ENCODE data around the gene FAM120A. TPM values are rescaled to one million over a fixed set of nuclear protein-coding genes. Genes with fewer than 3 reads are reported as not detected.

The FAM120A gene
- polyA plus RNA-seq, 1 experiment, result 89.4 TPM

DNA sequence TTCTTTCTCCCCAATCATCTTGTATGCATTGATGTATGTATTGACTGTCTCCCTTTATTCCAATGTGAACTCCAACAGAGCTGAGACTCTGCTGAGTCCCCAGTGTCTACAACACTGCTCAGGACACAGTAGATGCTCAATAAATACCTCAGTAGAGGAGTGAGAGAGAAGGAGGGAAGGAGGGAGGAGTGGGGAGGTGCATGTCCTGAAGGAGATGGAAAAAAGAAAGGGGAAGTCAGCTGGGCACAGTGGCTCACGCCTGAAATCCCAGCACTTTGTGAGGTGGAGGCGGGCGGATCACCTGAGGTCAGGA lies 122.0 kb downstream of the FAM120A start:
- TF ChIP-seq, protein P1, sequence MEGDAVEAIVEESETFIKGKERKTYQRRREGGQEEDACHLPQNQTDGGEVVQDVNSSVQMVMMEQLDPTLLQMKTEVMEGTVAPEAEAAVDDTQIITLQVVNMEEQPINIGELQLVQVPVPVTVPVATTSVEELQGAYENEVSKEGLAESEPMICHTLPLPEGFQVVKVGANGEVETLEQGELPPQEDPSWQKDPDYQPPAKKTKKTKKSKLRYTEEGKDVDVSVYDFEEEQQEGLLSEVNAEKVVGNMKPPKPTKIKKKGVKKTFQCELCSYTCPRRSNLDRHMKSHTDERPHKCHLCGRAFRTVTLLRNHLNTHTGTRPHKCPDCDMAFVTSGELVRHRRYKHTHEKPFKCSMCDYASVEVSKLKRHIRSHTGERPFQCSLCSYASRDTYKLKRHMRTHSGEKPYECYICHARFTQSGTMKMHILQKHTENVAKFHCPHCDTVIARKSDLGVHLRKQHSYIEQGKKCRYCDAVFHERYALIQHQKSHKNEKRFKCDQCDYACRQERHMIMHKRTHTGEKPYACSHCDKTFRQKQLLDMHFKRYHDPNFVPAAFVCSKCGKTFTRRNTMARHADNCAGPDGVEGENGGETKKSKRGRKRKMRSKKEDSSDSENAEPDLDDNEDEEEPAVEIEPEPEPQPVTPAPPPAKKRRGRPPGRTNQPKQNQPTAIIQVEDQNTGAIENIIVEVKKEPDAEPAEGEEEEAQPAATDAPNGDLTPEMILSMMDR (IDR thresholded peaks at IDR 0.05; ENCODE audit: insufficient read depth, low read depth, low read length), result no peak
- no peaks in the 10 kb centered on the region; the same call in 1 of the 2 replicates for H3K36me3 ChIP-seq (ENCODE audit: control insufficient read depth, insufficient read depth, low read length)
- CTCF ChIA-PET, result no interaction called here
- DNase-seq (ENCODE audit: low read depth), result no peak
- H3K4me3 ChIP-seq (ENCODE audit: low read depth, low read length), result no peak overlapping the region
- POLR2A ChIA-PET, result no interaction called here
- H3K27me3 ChIP-seq (ENCODE audit: control insufficient read depth, insufficient read depth, low read length), result no peaks in the 10 kb centered on the region

DNA sequence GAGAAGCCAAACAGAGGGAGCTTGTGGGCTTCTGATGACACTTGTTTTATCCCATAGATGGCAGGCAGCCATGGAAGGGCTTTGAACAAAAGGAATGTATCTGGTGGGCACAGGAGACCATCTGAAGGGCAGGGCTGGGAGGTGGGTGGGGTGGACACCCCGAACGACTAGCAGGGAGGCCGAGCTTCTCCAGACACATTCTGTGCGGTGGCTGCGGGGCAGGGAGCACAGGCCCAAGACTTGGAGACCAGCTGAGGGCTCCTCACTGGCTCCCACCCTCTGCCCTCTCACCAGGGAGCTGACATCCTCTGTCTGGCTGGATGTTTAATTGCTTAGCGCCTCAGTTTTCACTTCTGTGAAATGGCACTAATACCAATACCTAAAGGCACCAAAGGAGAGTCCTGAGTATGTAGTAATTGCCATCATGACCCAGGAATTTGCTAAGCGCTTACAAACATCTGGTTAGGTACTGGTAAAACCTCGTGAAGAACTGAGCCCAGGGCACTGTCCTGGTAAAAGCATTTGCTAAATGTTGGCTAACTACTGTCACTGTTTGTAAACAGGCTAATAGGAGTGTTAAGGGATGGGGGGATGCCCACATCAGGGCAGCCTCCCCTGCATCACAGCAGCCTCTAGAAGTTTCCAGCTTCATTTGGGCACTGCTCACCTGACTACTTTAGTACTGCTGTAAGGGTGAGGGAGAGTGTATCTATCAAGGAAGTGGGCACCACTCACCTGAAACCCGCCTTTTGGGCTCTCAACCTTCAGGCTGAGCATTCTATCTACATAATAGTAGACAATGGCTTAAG lies 122.8 kb downstream of the FAM120A start:
- H3K4me3 ChIP-seq (ENCODE audit: low read depth, low read length), result no peak overlapping the region
- ChIA-PET CTCF (no interaction called here), POLR2A (no interaction called here)
- no peaks in the 10 kb centered on the region; the same call in 1 of the 2 replicates for H3K36me3 ChIP-seq (ENCODE audit: control insufficient read depth, insufficient read depth, low read length)
- no peaks in the 10 kb centered on the region for H3K27me3 ChIP-seq (ENCODE audit: control insufficient read depth, insufficient read depth, low read length)
- DNase-seq (ENCODE audit: low read depth), result no peak
- TF ChIP-seq, protein P1 (IDR thresholded peaks at IDR 0.05; ENCODE audit: insufficient read depth, low read depth, low read length), result no peak

DNA sequence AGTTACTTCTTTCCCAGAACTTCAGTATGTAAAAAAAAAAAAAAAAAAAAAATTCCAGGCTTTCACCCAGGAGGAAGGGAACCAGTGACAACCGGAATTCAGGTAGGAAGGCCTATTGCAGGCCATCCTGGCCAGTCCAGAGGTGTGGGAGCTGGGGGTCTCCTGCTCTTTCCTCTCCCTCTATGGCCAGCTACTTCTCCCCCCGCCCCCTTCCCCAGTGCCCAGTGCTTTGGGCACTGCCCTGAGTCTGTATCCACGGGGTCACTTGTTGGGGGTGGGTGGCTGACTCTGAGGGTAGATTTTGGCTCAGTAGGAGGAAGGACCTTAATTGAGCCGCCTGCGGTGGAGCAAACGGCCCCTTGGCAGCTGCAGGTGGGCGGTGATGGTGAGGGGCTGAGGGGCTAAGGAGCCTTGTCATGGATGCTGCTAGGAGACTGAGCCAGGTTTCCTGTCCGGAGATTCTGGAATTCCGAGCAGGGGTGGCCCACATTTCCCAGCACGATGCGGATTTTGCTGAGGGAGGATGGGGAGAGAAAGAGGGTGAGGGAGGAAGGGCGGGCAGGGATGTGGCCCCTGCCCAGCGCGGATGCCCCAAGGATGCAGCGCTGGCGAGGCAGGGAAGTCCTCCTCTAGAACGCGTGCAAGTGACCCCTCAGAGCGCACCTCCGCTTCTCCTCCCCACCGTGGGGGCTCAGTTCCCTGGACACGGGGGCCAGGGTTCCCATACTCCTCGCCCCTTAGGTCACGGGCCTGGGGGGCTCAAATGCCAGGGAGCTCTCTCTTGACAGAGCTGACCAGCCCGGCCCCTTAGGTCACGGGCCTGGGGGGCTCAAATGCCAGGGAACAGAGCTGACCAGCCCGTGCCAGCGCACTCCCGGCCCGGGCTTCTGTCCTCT lies 123.7 kb downstream of the FAM120A start:
- ChIA-PET CTCF (interaction anchor here (1.7 kb wide), 1 partner anchor 8 kb away, joined by 7 read pairs; no protein-coding TSS in a partner anchor), POLR2A (interaction anchor here (0.6 kb wide), 1 partner anchor 230 kb away, joined by 5 read pairs; no protein-coding TSS in a partner anchor)
- peak overlapping the region; percentile 74 for H3K4me3 ChIP-seq (ENCODE audit: low read depth, low read length)
- no peaks in the 10 kb centered on the region for H3K27me3 ChIP-seq (ENCODE audit: control insufficient read depth, insufficient read depth, low read length)
- H3K36me3 ChIP-seq (ENCODE audit: control insufficient read depth, insufficient read depth, low read length), result no peaks in the 10 kb centered on the region; the same call in 1 of the 2 replicates
- DNase-seq (ENCODE audit: low read depth), result no peak
- TF ChIP-seq, protein P1 (IDR thresholded peaks at IDR 0.05; ENCODE audit: insufficient read depth, low read depth, low read length), result no peak

DNA sequence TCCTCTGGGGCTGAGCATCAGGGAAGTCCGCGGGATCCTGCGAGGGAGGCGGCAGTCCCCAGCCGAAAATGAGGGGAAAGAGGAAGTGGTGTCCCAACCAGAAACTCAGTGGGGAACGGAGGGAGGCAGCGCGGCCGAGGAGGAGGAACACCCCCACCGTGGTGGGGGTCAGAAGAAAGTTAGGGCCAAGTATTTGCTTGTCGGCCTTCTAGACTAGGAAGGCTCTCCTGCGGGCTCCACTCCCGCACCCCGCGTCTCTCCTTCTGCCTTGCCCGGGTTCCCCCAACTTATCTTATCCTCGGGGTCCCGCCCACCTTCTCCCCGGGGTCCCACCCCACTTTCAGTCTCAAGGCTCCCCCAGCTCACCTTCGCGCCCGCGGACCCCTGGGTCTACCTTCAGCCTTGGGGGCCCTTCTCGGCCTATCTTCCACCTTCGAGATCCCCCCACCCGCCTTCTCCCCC lies 124.3 kb downstream of the FAM120A start:
- CTCF ChIA-PET, result interaction anchor here (1.7 kb wide), 1 partner anchor 9 kb away, joined by 7 read pairs; no protein-coding TSS in a partner anchor
- POLR2A ChIA-PET, result interaction anchor here (0.6 kb wide), 1 partner anchor 231 kb away, joined by 5 read pairs; no protein-coding TSS in a partner anchor
- Histone ChIP-seq H3K27me3 (ENCODE audit: control insufficient read depth, insufficient read depth, low read length) (no peaks in the 10 kb centered on the region), H3K36me3 (ENCODE audit: control insufficient read depth, insufficient read depth, low read length) (no peaks in the 10 kb centered on the region; the same call in 1 of the 2 replicates), H3K4me3 (ENCODE audit: low read depth, low read length) (peak overlapping the region; percentile 74)
- TF ChIP-seq, protein P1 (IDR thresholded peaks at IDR 0.05; ENCODE audit: insufficient read depth, low read depth, low read length), result no peak
- no peak for DNase-seq (ENCODE audit: low read depth)
